ENCODE data around the gene SSR3.

The SSR3 gene

GRCh38 chr3:156509189-156510174, 45.4 kb downstream of the SSR3 start:
- in situ Hi-C loops (cut with MboI; ENCODE audit: low sequenced_read_pairs, unreplicated experiment): loop anchor here (25.0 kb wide), 1 partner anchor 347 kb away; no protein-coding TSS in a partner anchor
- TF ChIP-seq, protein P1, sequence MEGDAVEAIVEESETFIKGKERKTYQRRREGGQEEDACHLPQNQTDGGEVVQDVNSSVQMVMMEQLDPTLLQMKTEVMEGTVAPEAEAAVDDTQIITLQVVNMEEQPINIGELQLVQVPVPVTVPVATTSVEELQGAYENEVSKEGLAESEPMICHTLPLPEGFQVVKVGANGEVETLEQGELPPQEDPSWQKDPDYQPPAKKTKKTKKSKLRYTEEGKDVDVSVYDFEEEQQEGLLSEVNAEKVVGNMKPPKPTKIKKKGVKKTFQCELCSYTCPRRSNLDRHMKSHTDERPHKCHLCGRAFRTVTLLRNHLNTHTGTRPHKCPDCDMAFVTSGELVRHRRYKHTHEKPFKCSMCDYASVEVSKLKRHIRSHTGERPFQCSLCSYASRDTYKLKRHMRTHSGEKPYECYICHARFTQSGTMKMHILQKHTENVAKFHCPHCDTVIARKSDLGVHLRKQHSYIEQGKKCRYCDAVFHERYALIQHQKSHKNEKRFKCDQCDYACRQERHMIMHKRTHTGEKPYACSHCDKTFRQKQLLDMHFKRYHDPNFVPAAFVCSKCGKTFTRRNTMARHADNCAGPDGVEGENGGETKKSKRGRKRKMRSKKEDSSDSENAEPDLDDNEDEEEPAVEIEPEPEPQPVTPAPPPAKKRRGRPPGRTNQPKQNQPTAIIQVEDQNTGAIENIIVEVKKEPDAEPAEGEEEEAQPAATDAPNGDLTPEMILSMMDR (IDR thresholded peaks at IDR 0.05; ENCODE audit: borderline replicate concordance, control extremely low read depth, extremely low read depth, insufficient read depth, missing control alignments): peak; percentile 45

DNA sequence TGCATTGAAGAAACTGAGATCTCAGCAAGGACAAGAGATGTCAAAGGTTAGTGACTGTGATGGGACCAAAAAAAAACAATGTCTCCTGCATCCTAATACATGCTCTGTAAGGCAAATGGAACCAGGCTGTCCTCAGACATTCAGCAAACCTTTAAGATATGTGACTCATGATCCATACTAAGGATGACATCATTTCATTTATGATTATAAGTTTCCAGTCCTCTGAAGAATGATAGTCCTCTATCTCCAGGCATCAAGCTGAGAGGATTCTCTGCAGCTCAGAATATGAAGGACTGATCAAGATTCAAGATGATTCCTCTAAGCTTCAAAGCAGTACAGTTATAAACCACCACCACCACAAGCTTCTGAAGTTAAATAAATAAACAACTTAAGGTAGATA, 47.6 kb downstream of the SSR3 start:
- in situ Hi-C loops (cut with MboI; ENCODE audit: low sequenced_read_pairs, unreplicated experiment): loop anchor here (25.0 kb wide), 1 partner anchor 345 kb away; no protein-coding TSS in a partner anchor
- TF ChIP-seq, protein P1 (IDR thresholded peaks at IDR 0.05; ENCODE audit: borderline replicate concordance, control extremely low read depth, extremely low read depth, insufficient read depth, missing control alignments): no peak
- DNase-seq (ENCODE audit: low spot score): no peak

More at GRCh38 chr3:156509189-156510174, 45.4 kb downstream of the SSR3 start:
- DNase-seq (ENCODE audit: low spot score): peak; percentile 71

DNA sequence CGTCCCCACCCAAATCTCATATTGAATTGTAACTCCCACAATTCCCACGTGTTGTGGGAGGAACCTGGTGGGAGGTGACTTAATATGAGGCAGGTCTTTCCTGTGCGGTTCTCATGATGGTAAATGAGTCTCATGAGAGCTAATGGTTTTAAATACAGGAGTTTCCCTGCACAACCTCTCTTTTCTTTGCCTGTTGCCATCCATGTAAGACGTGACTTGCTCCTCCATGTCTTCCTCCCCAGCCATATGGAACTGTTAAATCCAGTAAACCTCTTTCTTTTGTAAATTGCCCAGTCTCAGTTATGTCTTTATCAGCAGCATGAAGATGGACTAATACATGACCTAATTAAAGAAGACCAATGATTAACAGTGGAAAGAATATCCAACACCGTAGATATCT, 56.6 kb downstream of the SSR3 start:
- no peak for DNase-seq (ENCODE audit: low spot score)
- TF ChIP-seq, protein P1 (IDR thresholded peaks at IDR 0.05; ENCODE audit: borderline replicate concordance, control extremely low read depth, extremely low read depth, insufficient read depth, missing control alignments): no peak
- in situ Hi-C loops (cut with MboI; ENCODE audit: low sequenced_read_pairs, unreplicated experiment): no loop called here

DNA sequence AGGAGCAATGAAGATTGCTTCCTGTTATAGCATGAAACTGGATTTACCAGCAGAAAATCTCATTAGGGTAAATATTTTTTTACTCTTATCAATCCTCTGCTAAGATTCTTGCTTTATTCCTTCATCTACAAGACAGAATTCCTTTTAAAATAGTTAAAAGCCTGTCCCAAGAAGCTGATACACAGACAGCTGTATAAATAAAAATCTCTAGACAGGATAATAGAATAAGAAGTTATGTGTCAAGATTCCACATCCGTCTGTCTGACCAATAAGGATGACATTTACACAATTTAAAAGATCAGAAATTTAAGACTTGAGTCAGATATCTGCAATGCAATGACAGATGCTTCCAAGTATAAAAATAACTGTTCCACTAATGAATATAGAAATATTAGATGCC, 57.6 kb downstream of the SSR3 start:
- TF ChIP-seq, protein P1 (IDR thresholded peaks at IDR 0.05; ENCODE audit: borderline replicate concordance, control extremely low read depth, extremely low read depth, insufficient read depth, missing control alignments): no peak
- no peak for DNase-seq (ENCODE audit: low spot score)
- in situ Hi-C loops (cut with MboI; ENCODE audit: low sequenced_read_pairs, unreplicated experiment): no loop called here

DNA sequence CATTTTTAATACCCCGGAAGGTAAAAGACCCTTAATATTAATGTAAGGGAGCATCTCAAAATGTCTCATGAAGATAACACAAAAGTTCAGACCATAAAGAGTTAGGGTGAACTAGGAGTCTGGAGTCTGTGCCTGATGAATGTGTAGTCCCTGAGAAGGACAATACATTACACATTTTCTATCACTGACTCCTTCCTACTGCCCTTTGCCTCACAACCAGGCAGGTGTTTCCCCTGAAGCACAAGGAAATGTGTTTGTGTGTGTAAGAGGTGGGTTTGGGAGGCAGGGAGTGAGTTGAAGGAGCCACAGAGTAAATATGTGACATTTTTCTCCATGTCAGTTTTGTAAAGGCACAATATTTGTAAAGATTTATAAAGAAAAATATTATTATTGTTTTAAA, 59.1 kb downstream of the SSR3 start:
- DNase-seq (ENCODE audit: low spot score): no peak
- in situ Hi-C loops (cut with MboI; ENCODE audit: low sequenced_read_pairs, unreplicated experiment): no loop called here
- TF ChIP-seq, protein P1 (IDR thresholded peaks at IDR 0.05; ENCODE audit: borderline replicate concordance, control extremely low read depth, extremely low read depth, insufficient read depth, missing control alignments): no peak

DNA sequence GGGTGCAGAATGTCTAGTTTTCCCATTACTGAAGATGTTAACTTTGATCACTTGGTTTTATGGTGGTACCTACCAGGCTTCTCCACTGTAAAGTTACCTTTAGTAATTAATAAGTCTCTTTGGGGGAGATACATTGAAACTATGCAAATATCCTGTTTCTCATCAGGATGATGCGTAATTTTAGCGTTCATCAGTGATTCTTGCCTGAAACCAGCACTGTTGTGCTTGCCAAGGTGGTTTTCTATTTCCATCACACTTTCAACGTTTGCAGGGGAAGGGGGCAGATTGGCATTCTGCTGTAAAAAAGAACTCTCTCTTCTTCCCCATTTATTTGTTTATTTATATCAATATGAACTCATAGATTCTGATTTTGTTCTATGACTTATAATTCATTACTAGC, 61.0 kb downstream of the SSR3 start:
- no peak for DNase-seq (ENCODE audit: low spot score)
- in situ Hi-C loops (cut with MboI; ENCODE audit: low sequenced_read_pairs, unreplicated experiment): no loop called here
- TF ChIP-seq, protein P1 (IDR thresholded peaks at IDR 0.05; ENCODE audit: borderline replicate concordance, control extremely low read depth, extremely low read depth, insufficient read depth, missing control alignments): no peak

Measured in GM13976 (cell line).